WTC11 (cell line): ENCODE data around the gene GAL3ST2.

Source experiments
- CREB1 ChIP-seq: sonication (generic); formaldehyde crosslinking; IDR thresholded peaks from 2 replicates; pipeline ENCODE4 v1.8.0; 2023; ENCODE audit warnings: mild to moderate bottlenecking, missing genetic modification reagents
- E2F1 ChIP-seq: sonication (generic); formaldehyde crosslinking; IDR thresholded peaks from 2 replicates; pipeline ENCODE4 v1.8.0; 2022; ENCODE audit warnings: mild to moderate bottlenecking, missing genetic modification reagents
- GABPB1 ChIP-seq: sonication (generic); formaldehyde crosslinking; IDR thresholded peaks from 2 replicates; pipeline ENCODE4 v1.8.1; 2023; ENCODE audit warnings: mild to moderate bottlenecking, missing genetic modification reagents
- MAX ChIP-seq: sonication (generic); formaldehyde crosslinking; IDR thresholded peaks from 2 replicates; pipeline ENCODE4 v1.8.0; 2022; ENCODE audit warnings: mild to moderate bottlenecking, missing genetic modification reagents
- MYBL2 ChIP-seq: sonication (generic); formaldehyde crosslinking; IDR thresholded peaks from 2 replicates; pipeline ENCODE4 v1.8.1; 2023; ENCODE audit warnings: mild to moderate bottlenecking, moderate library complexity, missing genetic modification reagents
- NFYB ChIP-seq: sonication (generic); formaldehyde crosslinking; conservative IDR thresholded peaks from 2 replicates; pipeline ENCODE4 v1.8.0; 2022; ENCODE audit warnings: low read depth, missing genetic modification reagents
- ZNF121 ChIP-seq: sonication (generic); formaldehyde crosslinking; IDR thresholded peaks from 2 replicates; pipeline ENCODE4 v1.8.0; 2023; ENCODE audit warnings: missing genetic modification reagents
- ZNF263 ChIP-seq: sonication (generic); formaldehyde crosslinking; IDR thresholded peaks from 2 replicates; pipeline ENCODE4 v1.8.1; 2022; ENCODE audit warnings: low read depth, mild to moderate bottlenecking, moderate library complexity, missing genetic modification reagents
- ZNF416 ChIP-seq: fragments of 250-450 bp; sonication (Bioruptor Pico); IDR thresholded peaks from 2 replicates; pipeline ENCODE4 v1.9.0; 2021; ENCODE audit warnings: mild to moderate bottlenecking, inconsistent platforms
- TF ChIP-seq, protein P1 (sequence below): fragments of 200-600 bp; IDR thresholded peaks from 2 replicates; pipeline ENCODE4 v1.8.0; 2022; ENCODE audit warnings: antibody characterized with exemption
- TF ChIP-seq, protein P2 (sequence below): fragments of 250-450 bp; sonication (Bioruptor Pico); IDR thresholded peaks from 2 replicates; pipeline ENCODE4 v1.9.0; 2021; ENCODE audit warnings: mild to moderate bottlenecking, borderline replicate concordance
- TF ChIP-seq, protein P3 (sequence below): sonication (generic); formaldehyde crosslinking; IDR thresholded peaks from 2 replicates; pipeline ENCODE4 v1.8.1; 2022; ENCODE audit warnings: low read depth, mild to moderate bottlenecking, moderate library complexity, missing genetic modification reagents, borderline replicate concordance

- TF ChIP-seq, protein P1, sequence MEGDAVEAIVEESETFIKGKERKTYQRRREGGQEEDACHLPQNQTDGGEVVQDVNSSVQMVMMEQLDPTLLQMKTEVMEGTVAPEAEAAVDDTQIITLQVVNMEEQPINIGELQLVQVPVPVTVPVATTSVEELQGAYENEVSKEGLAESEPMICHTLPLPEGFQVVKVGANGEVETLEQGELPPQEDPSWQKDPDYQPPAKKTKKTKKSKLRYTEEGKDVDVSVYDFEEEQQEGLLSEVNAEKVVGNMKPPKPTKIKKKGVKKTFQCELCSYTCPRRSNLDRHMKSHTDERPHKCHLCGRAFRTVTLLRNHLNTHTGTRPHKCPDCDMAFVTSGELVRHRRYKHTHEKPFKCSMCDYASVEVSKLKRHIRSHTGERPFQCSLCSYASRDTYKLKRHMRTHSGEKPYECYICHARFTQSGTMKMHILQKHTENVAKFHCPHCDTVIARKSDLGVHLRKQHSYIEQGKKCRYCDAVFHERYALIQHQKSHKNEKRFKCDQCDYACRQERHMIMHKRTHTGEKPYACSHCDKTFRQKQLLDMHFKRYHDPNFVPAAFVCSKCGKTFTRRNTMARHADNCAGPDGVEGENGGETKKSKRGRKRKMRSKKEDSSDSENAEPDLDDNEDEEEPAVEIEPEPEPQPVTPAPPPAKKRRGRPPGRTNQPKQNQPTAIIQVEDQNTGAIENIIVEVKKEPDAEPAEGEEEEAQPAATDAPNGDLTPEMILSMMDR, result no peak
- TF ChIP-seq ZNF263 (CRISPR knock-in tag), result no peak
- TF ChIP-seq CREB1, result no peak
- TF ChIP-seq NFYB (CRISPR knock-in tag), result no peak
- TF ChIP-seq MAX (CRISPR knock-in tag), result no peak
- TF ChIP-seq MYBL2 (CRISPR knock-in tag), result no peak
- TF ChIP-seq ZNF416 (CRISPR knock-in tag), result no peak
- TF ChIP-seq, protein P2, sequence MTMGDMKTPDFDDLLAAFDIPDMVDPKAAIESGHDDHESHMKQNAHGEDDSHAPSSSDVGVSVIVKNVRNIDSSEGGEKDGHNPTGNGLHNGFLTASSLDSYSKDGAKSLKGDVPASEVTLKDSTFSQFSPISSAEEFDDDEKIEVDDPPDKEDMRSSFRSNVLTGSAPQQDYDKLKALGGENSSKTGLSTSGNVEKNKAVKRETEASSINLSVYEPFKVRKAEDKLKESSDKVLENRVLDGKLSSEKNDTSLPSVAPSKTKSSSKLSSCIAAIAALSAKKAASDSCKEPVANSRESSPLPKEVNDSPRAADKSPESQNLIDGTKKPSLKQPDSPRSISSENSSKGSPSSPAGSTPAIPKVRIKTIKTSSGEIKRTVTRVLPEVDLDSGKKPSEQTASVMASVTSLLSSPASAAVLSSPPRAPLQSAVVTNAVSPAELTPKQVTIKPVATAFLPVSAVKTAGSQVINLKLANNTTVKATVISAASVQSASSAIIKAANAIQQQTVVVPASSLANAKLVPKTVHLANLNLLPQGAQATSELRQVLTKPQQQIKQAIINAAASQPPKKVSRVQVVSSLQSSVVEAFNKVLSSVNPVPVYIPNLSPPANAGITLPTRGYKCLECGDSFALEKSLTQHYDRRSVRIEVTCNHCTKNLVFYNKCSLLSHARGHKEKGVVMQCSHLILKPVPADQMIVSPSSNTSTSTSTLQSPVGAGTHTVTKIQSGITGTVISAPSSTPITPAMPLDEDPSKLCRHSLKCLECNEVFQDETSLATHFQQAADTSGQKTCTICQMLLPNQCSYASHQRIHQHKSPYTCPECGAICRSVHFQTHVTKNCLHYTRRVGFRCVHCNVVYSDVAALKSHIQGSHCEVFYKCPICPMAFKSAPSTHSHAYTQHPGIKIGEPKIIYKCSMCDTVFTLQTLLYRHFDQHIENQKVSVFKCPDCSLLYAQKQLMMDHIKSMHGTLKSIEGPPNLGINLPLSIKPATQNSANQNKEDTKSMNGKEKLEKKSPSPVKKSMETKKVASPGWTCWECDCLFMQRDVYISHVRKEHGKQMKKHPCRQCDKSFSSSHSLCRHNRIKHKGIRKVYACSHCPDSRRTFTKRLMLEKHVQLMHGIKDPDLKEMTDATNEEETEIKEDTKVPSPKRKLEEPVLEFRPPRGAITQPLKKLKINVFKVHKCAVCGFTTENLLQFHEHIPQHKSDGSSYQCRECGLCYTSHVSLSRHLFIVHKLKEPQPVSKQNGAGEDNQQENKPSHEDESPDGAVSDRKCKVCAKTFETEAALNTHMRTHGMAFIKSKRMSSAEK (CRISPR knock-in tag), result no peak
- TF ChIP-seq ZNF121 (CRISPR knock-in tag), result no peak
- TF ChIP-seq, protein P3, sequence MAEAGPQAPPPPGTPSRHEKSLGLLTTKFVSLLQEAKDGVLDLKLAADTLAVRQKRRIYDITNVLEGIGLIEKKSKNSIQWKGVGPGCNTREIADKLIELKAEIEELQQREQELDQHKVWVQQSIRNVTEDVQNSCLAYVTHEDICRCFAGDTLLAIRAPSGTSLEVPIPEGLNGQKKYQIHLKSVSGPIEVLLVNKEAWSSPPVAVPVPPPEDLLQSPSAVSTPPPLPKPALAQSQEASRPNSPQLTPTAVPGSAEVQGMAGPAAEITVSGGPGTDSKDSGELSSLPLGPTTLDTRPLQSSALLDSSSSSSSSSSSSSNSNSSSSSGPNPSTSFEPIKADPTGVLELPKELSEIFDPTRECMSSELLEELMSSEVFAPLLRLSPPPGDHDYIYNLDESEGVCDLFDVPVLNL, result no peak
- no peak for TF ChIP-seq E2F1 (CRISPR knock-in tag)
- no peak for TF ChIP-seq GABPB1 (CRISPR knock-in tag)
Measured at GRCh38 chr2:241746084-241746483, 30.5 kb upstream of the GAL3ST2 start.
